ENCODE measurements around the gene CDH13. TPM values are rescaled to one million over a fixed set of nuclear protein-coding genes. Genes with fewer than 3 reads are reported as not detected.

Gene CDH13
- total RNA-seq, 1 experiment from 2014 or later, result 0.56 TPM

DNA sequence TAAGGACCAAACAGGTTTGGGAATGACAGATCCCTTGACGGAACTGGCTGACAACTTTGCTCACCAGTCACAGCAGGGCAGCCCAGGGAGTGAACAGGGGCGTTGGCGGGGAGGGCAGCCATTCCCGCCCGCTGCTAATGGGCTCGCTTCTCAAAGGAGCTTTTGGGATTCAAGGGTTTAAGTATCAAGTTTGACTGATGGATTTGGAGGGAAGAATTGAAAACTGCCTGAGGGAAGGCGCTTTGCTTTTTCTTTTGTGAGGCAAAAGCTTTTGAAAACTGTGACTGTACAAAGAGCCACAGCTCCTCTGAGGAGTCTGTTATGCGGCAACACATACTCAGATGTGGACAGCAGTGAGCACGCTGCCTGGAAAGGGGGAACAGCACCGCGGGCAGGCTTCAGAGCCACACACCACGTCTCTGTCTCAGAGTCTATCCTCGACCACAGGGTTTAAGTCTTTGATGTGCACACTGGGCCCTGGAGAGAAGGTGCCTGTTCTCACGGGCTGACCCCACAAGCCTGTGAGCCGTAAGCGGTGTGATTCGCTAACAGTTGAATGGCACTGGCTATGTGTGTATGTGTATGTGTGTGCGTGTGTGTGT lies 1101.1 kb downstream of the CDH13 start:
- Histone ChIP-seq H3K36me3 (ENCODE audit: insufficient read depth, low read length) (no peaks in the 10 kb centered on the region), H3K9me3 (ENCODE audit: low read length) (no peaks in the 10 kb centered on the region), H3K9ac (ENCODE audit: low read length) (no peak overlapping the region), H3K27ac (ENCODE audit: low read length) (no peak overlapping the region), H3K4me2 (ENCODE audit: low read depth, low read length, poor library complexity, severe bottlenecking) (no peak overlapping the region), H3K27me3 (ENCODE audit: low read length) (no peaks in the 10 kb centered on the region), H2AFZ (ENCODE audit: low read length) (no peak overlapping the region), H3K79me2 (ENCODE audit: low read length) (no peaks in the 10 kb centered on the region), H3K4me1 (ENCODE audit: low read length) (no peaks in the 10 kb centered on the region), H3K9me2 (replicated peaks; ENCODE audit: insufficient read depth, low read length) (no peaks in the 10 kb centered on the region), H3K4me3 (ENCODE audit: low read length) (no peak overlapping the region), H4K20me1 (ENCODE audit: insufficient read depth, low read depth, low read length) (no peaks in the 10 kb centered on the region)
- no peak for DNase-seq

DNA sequence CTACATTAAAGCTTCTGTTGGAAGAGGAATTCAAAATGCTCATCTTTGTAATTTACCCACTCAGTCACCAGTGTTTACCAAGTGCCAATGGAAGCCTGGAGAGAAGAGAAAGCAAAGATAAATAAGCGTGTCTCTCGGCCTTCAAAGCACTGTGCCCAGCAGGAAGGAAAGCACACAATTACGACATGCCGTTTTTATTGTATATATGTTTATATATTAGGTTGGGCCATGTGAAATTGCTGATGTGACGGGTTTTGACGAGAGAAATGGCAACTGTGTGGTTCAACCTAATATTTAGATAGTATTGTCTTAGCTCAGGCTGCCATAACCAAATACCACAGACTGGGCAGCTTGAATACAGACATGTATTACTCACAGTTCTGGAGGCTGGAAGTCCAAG lies 1101.7 kb downstream of the CDH13 start:
- Histone ChIP-seq H3K9me2 (replicated peaks; ENCODE audit: insufficient read depth, low read length) (no peaks in the 10 kb centered on the region), H3K4me1 (ENCODE audit: low read length) (no peaks in the 10 kb centered on the region), H4K20me1 (ENCODE audit: insufficient read depth, low read depth, low read length) (no peaks in the 10 kb centered on the region), H3K27ac (ENCODE audit: low read length) (no peak overlapping the region), H3K4me2 (ENCODE audit: low read depth, low read length, poor library complexity, severe bottlenecking) (no peak overlapping the region), H3K36me3 (ENCODE audit: insufficient read depth, low read length) (no peaks in the 10 kb centered on the region), H3K9me3 (ENCODE audit: low read length) (no peaks in the 10 kb centered on the region), H3K9ac (ENCODE audit: low read length) (no peak overlapping the region), H3K4me3 (ENCODE audit: low read length) (no peak overlapping the region), H3K27me3 (ENCODE audit: low read length) (no peaks in the 10 kb centered on the region), H2AFZ (ENCODE audit: low read length) (no peak overlapping the region), H3K79me2 (ENCODE audit: low read length) (no peaks in the 10 kb centered on the region)
- no peak for DNase-seq

DNA sequence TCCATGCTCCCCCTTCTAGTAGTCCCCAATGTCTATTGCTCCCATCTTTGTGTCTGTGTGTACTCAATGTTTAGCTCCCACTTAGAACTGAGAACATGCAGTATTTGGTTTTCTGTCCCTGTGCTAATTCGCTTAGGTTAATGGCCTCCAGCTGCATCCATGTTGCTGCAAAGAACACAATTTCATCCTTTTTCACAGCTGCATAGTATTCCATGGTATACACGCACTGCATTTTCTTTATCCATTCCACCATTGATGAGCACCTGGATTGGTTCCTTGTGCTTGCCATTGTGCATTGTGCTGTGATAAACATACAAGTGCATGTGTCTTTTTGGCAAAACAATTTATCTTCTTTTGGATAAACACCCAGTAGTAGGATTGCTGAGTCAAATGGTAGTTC lies 1104.0 kb downstream of the CDH13 start:
- H3K27me3 ChIP-seq (ENCODE audit: low read length), result 0 out of 2 replicates have a peak, but pooled peaks cover under 1% of the 10 kb centered on the region
- H3K36me3 ChIP-seq (ENCODE audit: insufficient read depth, low read length), result no peaks in the 10 kb centered on the region
- DNase-seq, result no peak
- H3K27ac ChIP-seq (ENCODE audit: low read length), result no peak overlapping the region
- no peaks in the 10 kb centered on the region for H3K4me1 ChIP-seq (ENCODE audit: low read length)
- no peaks in the 10 kb centered on the region for H4K20me1 ChIP-seq (ENCODE audit: insufficient read depth, low read depth, low read length)
- H3K9me3 ChIP-seq (ENCODE audit: low read length), result no peaks in the 10 kb centered on the region
- no peaks in the 10 kb centered on the region for H3K9me2 ChIP-seq (replicated peaks; ENCODE audit: insufficient read depth, low read length)
- H3K9ac ChIP-seq (ENCODE audit: low read length), result no peak overlapping the region
- no peak overlapping the region for H3K4me3 ChIP-seq (ENCODE audit: low read length)
- no peaks in the 10 kb centered on the region for H3K79me2 ChIP-seq (ENCODE audit: low read length)
- no peak overlapping the region for H2AFZ ChIP-seq (ENCODE audit: low read length)
- H3K4me2 ChIP-seq (ENCODE audit: low read depth, low read length, poor library complexity, severe bottlenecking), result no peak overlapping the region

DNA sequence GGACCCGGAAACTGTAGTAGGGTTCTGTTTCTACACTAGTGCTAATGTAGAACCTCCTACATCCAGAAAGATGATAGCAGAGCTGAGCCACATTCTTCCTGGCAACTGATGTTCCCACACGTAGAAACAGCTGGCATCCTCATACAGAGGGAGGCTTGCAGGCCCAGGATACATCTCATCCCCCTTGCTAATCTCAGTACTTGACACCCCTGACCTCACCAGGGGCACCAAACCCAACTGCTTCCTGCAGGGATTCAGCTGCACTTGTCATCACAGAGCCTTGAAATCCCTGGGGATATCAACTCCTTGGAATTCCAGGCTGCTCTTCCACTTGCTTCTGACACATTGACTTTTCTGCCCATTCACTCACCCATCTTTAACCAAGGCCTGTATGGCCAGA lies 1105.8 kb downstream of the CDH13 start:
- DNase-seq, result no peak
- H4K20me1 ChIP-seq (ENCODE audit: insufficient read depth, low read depth, low read length), result no peaks in the 10 kb centered on the region
- H3K36me3 ChIP-seq (ENCODE audit: insufficient read depth, low read length), result no peaks in the 10 kb centered on the region
- no peaks in the 10 kb centered on the region for H3K9me2 ChIP-seq (replicated peaks; ENCODE audit: insufficient read depth, low read length)
- no peaks in the 10 kb centered on the region for H3K79me2 ChIP-seq (ENCODE audit: low read length)
- H3K27ac ChIP-seq (ENCODE audit: low read length), result no peak overlapping the region
- H3K4me1 ChIP-seq (ENCODE audit: low read length), result no peaks in the 10 kb centered on the region
- no peak overlapping the region for H3K9ac ChIP-seq (ENCODE audit: low read length)
- H2AFZ ChIP-seq (ENCODE audit: low read length), result no peak overlapping the region
- H3K27me3 ChIP-seq (ENCODE audit: low read length), result 0 out of 2 replicates have a peak, but pooled peaks cover 3% of the 10 kb centered on the region
- H3K9me3 ChIP-seq (ENCODE audit: low read length), result no peaks in the 10 kb centered on the region
- H3K4me2 ChIP-seq (ENCODE audit: low read depth, low read length, poor library complexity, severe bottlenecking), result no peak overlapping the region
- no peak overlapping the region for H3K4me3 ChIP-seq (ENCODE audit: low read length)

DNA sequence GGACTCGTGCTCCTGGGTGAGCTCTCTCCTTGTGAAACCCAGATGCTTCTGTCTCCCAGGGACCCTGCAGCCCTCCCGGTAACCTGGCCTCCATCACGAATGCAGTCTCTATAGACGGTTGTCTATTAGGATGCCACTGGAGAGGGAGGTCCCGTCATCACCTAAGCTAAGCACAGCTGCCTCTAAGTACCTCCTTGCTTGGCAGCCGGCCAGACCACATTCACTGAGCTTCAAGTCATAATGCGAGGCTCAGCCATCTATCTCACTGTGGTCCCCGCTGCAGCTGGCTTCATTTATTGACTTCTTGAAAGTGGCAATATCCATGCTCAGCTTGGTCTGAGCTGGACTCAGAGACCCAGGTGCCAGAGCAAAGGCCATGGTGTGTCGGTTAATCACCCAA lies 1106.5 kb downstream of the CDH13 start:
- DNase-seq, result no peak
- Histone ChIP-seq H3K36me3 (ENCODE audit: insufficient read depth, low read length) (no peaks in the 10 kb centered on the region), H3K9me3 (ENCODE audit: low read length) (no peaks in the 10 kb centered on the region), H3K79me2 (ENCODE audit: low read length) (no peaks in the 10 kb centered on the region), H4K20me1 (ENCODE audit: insufficient read depth, low read depth, low read length) (no peaks in the 10 kb centered on the region), H3K4me3 (ENCODE audit: low read length) (no peak overlapping the region), H3K4me2 (ENCODE audit: low read depth, low read length, poor library complexity, severe bottlenecking) (no peak overlapping the region), H3K9me2 (replicated peaks; ENCODE audit: insufficient read depth, low read length) (no peaks in the 10 kb centered on the region), H3K27ac (ENCODE audit: low read length) (no peak overlapping the region), H2AFZ (ENCODE audit: low read length) (no peak overlapping the region), H3K9ac (ENCODE audit: low read length) (no peak overlapping the region), H3K27me3 (ENCODE audit: low read length) (0 out of 2 replicates have a peak, but pooled peaks cover 3% of the 10 kb centered on the region), H3K4me1 (ENCODE audit: low read length) (no peaks in the 10 kb centered on the region)

DNA sequence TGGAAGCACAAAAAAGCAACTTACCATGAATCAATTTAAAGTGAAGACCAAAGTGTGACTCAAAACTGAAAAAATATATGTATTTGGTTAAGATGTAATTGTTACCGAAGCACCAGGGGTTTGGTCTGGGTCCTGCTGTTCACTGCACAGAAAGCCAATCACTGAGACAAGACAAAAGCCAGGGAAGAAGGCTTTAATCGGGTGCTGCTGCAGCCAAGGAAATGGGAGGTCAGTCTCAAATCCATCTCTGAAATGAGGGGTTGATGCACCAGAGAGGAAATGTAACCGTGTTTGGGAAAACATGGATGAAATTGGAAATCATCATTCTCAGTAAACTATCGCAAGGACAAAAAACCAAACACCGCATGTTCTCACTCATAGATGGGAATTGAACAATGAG lies 1107.4 kb downstream of the CDH13 start:
- H3K79me2 ChIP-seq (ENCODE audit: low read length), result no peaks in the 10 kb centered on the region
- no peak overlapping the region for H3K27ac ChIP-seq (ENCODE audit: low read length)
- no peak overlapping the region for H2AFZ ChIP-seq (ENCODE audit: low read length)
- no peak for DNase-seq
- H4K20me1 ChIP-seq (ENCODE audit: insufficient read depth, low read depth, low read length), result no peaks in the 10 kb centered on the region
- H3K9me2 ChIP-seq (replicated peaks; ENCODE audit: insufficient read depth, low read length), result no peaks in the 10 kb centered on the region
- no peaks in the 10 kb centered on the region for H3K36me3 ChIP-seq (ENCODE audit: insufficient read depth, low read length)
- H3K4me2 ChIP-seq (ENCODE audit: low read depth, low read length, poor library complexity, severe bottlenecking), result no peak overlapping the region
- no peaks in the 10 kb centered on the region for H3K4me1 ChIP-seq (ENCODE audit: low read length)
- 0 out of 2 replicates have a peak, but pooled peaks cover 3% of the 10 kb centered on the region for H3K27me3 ChIP-seq (ENCODE audit: low read length)
- H3K4me3 ChIP-seq (ENCODE audit: low read length), result no peak overlapping the region
- H3K9ac ChIP-seq (ENCODE audit: low read length), result no peak overlapping the region
- no peaks in the 10 kb centered on the region for H3K9me3 ChIP-seq (ENCODE audit: low read length)

DNA sequence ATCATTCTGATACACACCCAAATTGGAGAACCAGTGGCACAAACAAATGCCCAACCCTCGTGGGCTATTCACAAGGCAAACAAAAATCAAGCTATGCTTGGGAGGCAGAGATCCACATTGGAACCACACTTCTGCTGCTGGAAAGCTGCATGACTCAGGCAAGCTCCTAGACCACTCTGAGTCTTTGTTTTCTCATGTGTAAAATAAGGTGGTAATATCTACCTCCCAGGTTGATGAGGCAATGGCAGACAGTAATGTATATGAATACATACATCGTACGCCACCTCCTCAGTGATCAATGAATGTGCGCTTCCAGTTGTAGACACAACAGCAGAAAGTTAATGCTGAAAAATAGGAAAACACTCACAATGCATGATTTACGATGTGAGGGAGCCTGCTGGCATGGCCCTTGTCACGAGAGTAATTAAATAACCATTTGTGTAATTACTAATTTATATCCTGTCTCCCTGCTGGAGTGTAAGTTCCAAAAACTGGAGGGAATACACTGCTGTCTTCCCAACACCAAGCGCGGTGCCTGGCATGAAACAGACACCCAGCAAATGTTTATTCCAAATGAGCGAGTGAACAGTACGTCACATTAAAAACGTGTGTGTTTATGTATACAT lies 1111.1 kb downstream of the CDH13 start:
- Histone ChIP-seq H3K4me2 (ENCODE audit: low read depth, low read length, poor library complexity, severe bottlenecking) (no peak overlapping the region), H3K27me3 (ENCODE audit: low read length) (0 out of 2 replicates have a peak, but pooled peaks cover 3% of the 10 kb centered on the region), H4K20me1 (ENCODE audit: insufficient read depth, low read depth, low read length) (no peaks in the 10 kb centered on the region), H3K9ac (ENCODE audit: low read length) (no peak overlapping the region), H3K36me3 (ENCODE audit: insufficient read depth, low read length) (no peaks in the 10 kb centered on the region), H3K79me2 (ENCODE audit: low read length) (no peaks in the 10 kb centered on the region), H3K4me3 (ENCODE audit: low read length) (no peak overlapping the region), H3K9me3 (ENCODE audit: low read length) (no peaks in the 10 kb centered on the region), H3K4me1 (ENCODE audit: low read length) (no peaks in the 10 kb centered on the region), H3K27ac (ENCODE audit: low read length) (no peak overlapping the region), H3K9me2 (replicated peaks; ENCODE audit: insufficient read depth, low read length) (no peaks in the 10 kb centered on the region), H2AFZ (ENCODE audit: low read length) (no peak overlapping the region)
- no peak for DNase-seq

DNA sequence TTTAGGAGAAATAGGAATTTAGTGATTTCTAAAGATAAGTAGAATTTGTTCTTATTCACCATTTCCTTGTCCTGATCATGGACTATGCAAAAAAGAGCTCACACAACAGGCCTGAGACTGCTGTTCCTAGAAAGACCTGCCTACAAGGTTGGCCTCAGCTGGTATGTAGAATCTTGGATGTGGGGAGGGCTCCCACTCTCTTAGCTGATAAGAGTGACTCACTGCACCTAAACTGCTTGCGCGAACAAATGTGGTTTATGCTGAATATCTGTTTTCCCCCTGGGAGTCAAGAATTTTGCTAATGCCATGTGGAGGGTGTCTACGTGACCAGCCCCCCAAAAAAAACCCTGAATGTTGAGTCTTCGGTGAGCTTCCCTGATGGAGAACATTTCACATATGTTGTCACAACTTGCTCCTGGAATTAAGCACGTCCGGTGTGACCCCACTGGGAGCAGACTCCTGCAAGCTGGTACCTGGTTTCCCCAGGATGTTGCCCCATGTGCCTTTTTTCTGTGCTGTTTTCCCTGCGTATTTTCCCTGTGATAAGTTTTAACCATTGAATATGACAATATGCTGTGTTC lies 1112.2 kb downstream of the CDH13 start:
- Histone ChIP-seq H3K4me1 (ENCODE audit: low read length) (no peaks in the 10 kb centered on the region), H3K9me2 (replicated peaks; ENCODE audit: insufficient read depth, low read length) (no peaks in the 10 kb centered on the region), H3K9ac (ENCODE audit: low read length) (no peak overlapping the region), H3K9me3 (ENCODE audit: low read length) (no peaks in the 10 kb centered on the region), H3K4me2 (ENCODE audit: low read depth, low read length, poor library complexity, severe bottlenecking) (no peak overlapping the region), H2AFZ (ENCODE audit: low read length) (no peak overlapping the region), H3K79me2 (ENCODE audit: low read length) (no peaks in the 10 kb centered on the region), H3K27me3 (ENCODE audit: low read length) (0 out of 2 replicates have a peak, but pooled peaks cover 3% of the 10 kb centered on the region), H3K27ac (ENCODE audit: low read length) (no peak overlapping the region), H4K20me1 (ENCODE audit: insufficient read depth, low read depth, low read length) (no peaks in the 10 kb centered on the region), H3K36me3 (ENCODE audit: insufficient read depth, low read length) (no peaks in the 10 kb centered on the region), H3K4me3 (ENCODE audit: low read length) (no peak overlapping the region)
- no peak for DNase-seq
